GM18508 (cell line): ENCODE measurements around the gene IRAK1.

Experiments
- ATAC-seq: cut with Tn5 transposase; IDR thresholded peaks from one replicate; pipeline ENCODE4 v1.9.1; 2021; ENCODE audit warnings: moderate number of reproducible peaks; ENCODE audit not compliant: insufficient read depth, unreplicated experiment

Gene IRAK1

GRCh38 chrX:154022108-154022507 lies 2.4 kb upstream of the IRAK1 start:
- no peak for ATAC-seq

DNA sequence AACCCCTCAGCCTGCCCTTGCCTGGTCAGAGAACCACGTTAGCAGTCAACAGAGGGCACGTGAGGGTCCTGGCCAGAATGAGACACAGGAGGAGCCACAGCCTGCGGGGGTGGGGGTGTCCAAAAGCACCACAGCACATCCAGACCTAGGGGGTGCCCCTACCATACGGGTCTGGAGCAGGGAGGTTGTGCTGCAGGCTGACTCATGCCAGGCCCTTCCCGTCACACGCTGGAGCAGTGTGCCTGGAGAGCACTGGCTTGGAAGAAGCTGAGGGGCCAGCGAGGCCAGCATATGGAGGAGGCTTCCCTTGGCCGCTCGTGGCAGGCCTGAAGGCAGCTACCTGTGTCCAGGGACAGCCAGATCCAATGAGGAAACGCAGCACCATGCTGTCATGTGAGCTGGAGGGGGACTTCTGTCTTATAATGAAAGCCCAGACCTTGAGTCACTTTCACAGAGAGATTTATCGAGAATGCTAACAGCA lies 1.5 kb upstream of the IRAK1 start:
- no peak for ATAC-seq

DNA sequence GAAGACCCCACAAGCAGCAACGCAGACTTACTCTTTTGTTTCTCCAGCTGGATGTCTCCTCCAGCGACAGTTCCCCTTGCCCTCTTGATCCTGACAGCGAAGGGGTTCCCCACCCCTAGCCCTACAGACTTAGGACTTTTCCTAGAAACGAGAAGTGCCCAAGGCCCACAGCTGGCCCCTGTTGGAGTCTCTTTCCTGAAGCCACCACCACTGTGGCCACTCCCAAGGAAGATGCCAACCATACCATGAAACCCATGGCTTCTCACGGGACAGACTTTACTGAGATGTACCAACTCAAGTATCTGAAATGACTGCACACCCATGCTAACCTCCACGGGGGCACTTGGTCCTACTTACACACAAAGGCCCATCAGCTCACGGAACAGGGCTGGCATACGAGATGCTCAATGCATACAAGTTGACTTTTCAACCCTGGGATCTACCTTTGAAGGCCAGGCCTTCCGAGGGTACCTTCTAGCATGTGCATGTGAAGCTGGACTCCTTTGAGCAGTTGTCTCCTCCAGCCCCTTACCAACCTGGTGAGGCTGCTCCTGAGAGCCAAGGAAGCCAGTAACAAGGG lies 924 bp upstream of the IRAK1 start:
- ATAC-seq: no peak

DNA sequence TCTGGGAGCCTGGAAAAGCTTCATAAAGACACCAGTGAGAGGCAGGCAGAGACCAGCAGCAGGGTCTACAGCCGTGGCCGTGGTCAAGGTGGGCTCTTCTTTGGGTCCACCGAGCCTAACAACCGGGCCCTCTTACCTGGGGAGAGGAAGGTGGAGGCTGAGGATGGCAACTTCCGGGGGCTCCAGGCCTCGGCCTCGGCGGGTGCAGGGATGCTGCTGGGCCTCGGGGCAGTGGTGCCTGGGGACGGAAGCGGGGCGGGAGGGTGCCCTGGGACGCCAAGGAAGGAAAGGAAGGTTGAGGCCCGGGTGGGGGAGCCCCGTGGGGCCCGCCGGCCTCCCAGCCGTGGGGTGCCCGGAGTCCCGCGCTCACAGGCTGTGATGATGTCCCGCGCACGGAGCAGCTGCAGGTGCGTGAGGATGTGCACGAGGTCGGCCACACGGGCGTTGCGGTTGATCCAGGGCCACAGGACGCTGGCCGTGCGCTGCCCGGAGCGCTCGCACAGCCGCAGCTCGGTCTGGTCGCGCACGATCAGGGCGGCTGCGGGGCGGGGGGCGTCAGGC lies 561 bp downstream of the IRAK1 start:
- no peak for ATAC-seq

DNA sequence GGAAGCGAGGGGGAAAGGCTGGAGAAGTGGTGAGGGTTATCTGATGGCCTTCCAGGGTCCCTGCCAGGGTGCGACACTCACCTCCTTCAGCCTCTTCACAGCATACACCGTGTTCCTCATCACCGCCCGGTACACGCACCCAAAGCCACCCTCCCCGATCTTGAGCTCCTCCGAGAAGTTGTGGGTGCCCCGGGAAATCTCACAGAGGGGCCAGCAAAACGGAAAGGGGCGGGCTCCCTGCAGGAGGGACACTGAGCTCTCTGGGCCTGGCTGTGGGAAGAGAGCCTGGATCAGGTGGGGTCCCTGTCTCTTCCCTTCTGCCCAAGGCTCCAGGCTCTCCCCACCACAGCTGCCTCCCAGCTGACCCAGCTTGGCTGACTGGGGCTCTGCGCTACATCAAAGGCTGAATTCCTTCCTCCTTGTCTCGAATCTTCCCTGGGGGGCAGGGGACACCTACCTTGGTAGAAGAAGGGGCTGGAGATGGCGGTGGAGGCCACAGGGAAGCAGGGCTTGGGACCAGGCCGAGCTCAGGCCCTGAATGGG lies 1.1 kb downstream of the IRAK1 start:
- ATAC-seq: no peak

GRCh38 chrX:154017766-154018517 lies 1.8 kb downstream of the IRAK1 start:
- no peak for ATAC-seq

- ATAC-seq: no peak
These were observed 3.2 kb downstream of the IRAK1 start for GRCh38 chrX:154016366-154017076.

- no peak for ATAC-seq
These were observed 4.0 kb downstream of the IRAK1 start for GRCh38 chrX:154015581-154016264.

- no peak for ATAC-seq
These were observed 5.0 kb downstream of the IRAK1 start for GRCh38 chrX:154014429-154015380.

- peak; percentile 44 for ATAC-seq
These were observed 5.9 kb downstream of the IRAK1 start for GRCh38 chrX:154013614-154014360.

- no peak for ATAC-seq
These were observed 6.7 kb downstream of the IRAK1 start for GRCh38 chrX:154013001-154013421.

DNA sequence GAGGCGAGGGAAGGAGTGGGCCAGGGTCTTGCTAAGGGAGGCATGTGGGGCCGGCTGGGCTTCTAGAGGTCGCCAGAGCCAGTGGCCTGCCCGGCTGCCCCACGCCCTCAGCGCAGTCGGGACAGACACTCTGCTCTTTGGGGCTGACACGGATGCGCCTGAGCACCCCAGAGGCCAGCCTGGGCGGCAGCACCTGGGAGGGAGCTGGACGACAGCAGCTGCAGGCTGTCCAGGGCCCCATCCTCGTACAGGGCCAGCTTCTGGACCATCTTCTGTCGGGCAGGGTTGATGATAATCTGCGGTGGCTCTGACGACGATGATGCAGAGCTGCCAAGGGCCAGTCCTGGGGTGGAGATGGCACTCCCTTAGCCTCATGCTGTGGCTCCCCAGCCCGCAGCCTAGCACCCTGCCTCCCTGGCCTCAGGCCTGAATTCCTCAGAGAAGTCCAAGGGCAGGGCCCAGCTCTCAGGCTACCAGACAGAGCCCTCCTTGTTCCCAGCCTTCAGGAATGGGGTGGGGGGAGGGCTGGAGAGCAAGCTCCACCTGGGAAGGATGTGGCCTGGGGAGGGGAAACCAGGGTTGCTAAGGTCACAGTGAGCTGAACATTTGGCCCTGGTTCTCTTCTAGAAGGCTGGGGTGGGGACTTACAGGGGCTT lies 7.2 kb downstream of the IRAK1 start:
- no peak for ATAC-seq

- ATAC-seq: no peak
These were observed 8.0 kb downstream of the IRAK1 start for GRCh38 chrX:154011376-154012335.

- no peak for ATAC-seq
These were observed 9.2 kb downstream of the IRAK1 start for GRCh38 chrX:154010330-154011087.

GRCh38 chrX:154008521-154008920 lies 11.2 kb downstream of the IRAK1 start:
- ATAC-seq: no peak

DNA sequence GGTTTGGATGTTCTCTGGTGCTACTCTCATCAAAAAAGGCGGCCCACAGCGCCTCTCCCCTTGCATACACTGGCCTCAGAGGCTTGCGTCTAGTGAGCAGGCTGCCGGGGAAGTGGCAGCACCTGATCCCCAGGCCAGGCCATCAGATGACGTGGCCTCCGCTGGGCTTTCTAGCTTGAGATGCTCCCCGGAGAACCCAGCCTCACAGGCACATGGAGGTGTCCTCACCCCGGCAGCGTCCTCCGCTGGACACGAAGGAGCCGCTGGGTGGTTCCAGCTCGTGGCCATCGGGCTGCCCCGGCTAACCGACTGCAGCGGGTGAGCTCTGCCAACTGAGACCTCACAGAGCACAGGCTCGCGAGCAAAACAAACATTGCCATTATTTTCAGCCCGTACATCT lies 12.8 kb downstream of the IRAK1 start:
- no peak for ATAC-seq
